Measurements from ENCODE around the gene ACTRT2. TPM values are rescaled to one million over a fixed set of nuclear protein-coding genes. Genes with fewer than 3 reads are reported as not detected.

The ACTRT2 gene
- total and polyA plus RNA-seq, 12 donors: not detected

GRCh38 chr1:3022511-3022973 lies 1.3 kb downstream of the ACTRT2 start:
- no peak for TF ChIP-seq POLR2A (IDR thresholded peaks at IDR 0.05)
- no peak for TF ChIP-seq CTCF (IDR thresholded peaks at IDR 0.05)
- Histone ChIP-seq H3K27me3 (no peaks in the 10 kb centered on the region), H3K4me3 (no peak overlapping the region), H3K9me3 (replicated peaks in 1 of 3) (no peaks in the 10 kb centered on the region), H3K4me1 (replicated peaks in 1 of 2) (no peaks in the 10 kb centered on the region), H3K27ac (no peak overlapping the region), H3K36me3 (replicated peaks in 1 of 2) (no peaks in the 10 kb centered on the region)
- no peak for DNase-seq
- intact Hi-C loops (cut with DNase I): no loop called here
- WGBS, 4 donors: 89 to 93% (median 90%) methylated on average over 8 to 18 of the region's 18 CpGs

GRCh38 chr1:3022976-3023375 lies 1.7 kb downstream of the ACTRT2 start:
- no peaks in the 10 kb centered on the region for H3K4me1 ChIP-seq (replicated peaks in 1 of 2)
- TF ChIP-seq CTCF (IDR thresholded peaks at IDR 0.05) (no peak), POLR2A (IDR thresholded peaks at IDR 0.05) (no peak)
- no peaks in the 10 kb centered on the region for H3K9me3 ChIP-seq (replicated peaks in 1 of 3)
- WGBS, 4 donors: 74 to 83% (median 78%) methylated on average over 5 to 14 of the region's 14 CpGs
- no peak overlapping the region for H3K27ac ChIP-seq
- no peak overlapping the region for H3K4me3 ChIP-seq
- no peaks in the 10 kb centered on the region for H3K27me3 ChIP-seq
- no peak for DNase-seq
- H3K36me3 ChIP-seq (replicated peaks in 1 of 2): no peaks in the 10 kb centered on the region
- intact Hi-C loops (cut with DNase I): no loop called here

- H3K36me3 ChIP-seq (replicated peaks in 1 of 2): no peaks in the 10 kb centered on the region
- H3K27ac ChIP-seq: no peak overlapping the region
- WGBS, 4 donors: 68 to 80% (median 78%) methylated on average over 9 of the region's 9 CpGs
- intact Hi-C loops (cut with DNase I): no loop called here
- no peak overlapping the region for H3K4me3 ChIP-seq
- H3K9me3 ChIP-seq (replicated peaks in 1 of 3): no peaks in the 10 kb centered on the region
- H3K27me3 ChIP-seq: peaks cover 6% of the 10 kb centered on the region
- no peaks in the 10 kb centered on the region for H3K4me1 ChIP-seq (replicated peaks in 1 of 2)
- TF ChIP-seq CTCF (IDR thresholded peaks at IDR 0.05) (no peak), POLR2A (IDR thresholded peaks at IDR 0.05) (no peak)
- DNase-seq: no peak
These were observed 2.8 kb downstream of the ACTRT2 start for GRCh38 chr1:3024019-3024418.

- H3K4me3 ChIP-seq: no peak overlapping the region
- H3K4me1 ChIP-seq (replicated peaks in 1 of 2): no peaks in the 10 kb centered on the region
- H3K9me3 ChIP-seq (replicated peaks in 1 of 3): no peaks in the 10 kb centered on the region
- H3K36me3 ChIP-seq (replicated peaks in 1 of 2): no peaks in the 10 kb centered on the region
- H3K27ac ChIP-seq: no peak overlapping the region
- WGBS, 4 donors: 84 to 89% (median 85%) methylated on average over 10 to 11 of the region's 11 CpGs
- intact Hi-C loops (cut with DNase I): no loop called here
- TF ChIP-seq CTCF (IDR thresholded peaks at IDR 0.05) (no peak), POLR2A (IDR thresholded peaks at IDR 0.05) (no peak)
- peaks cover 10% of the 10 kb centered on the region for H3K27me3 ChIP-seq
- DNase-seq: no peak
These were observed 3.3 kb downstream of the ACTRT2 start for GRCh38 chr1:3024588-3024987.

Measured in adrenal gland (tissue), 12 donors.